Calu3 (cell line): Measurements from ENCODE around the gene RPS15A. TPM values are rescaled to one million over a fixed set of nuclear protein-coding genes. Genes with fewer than 3 reads are reported as not detected.
"Not testable (repeated sequence)": the region's sequence is repeated elsewhere in the genome, so short reads cannot be mapped to it uniquely, and the experiment has no call there.

ENCODE experiments used
- BruUV-seq: library from RNA; stranded (reverse); fragments of 400-500 nt; replicated peaks from 2 replicates; lab custom pipeline; 2021; lab: Mats Ljungman, UMichigan
- CTCF ChIA-PET: fragments of 300-600 bp; sonication (Branson Sonifier 250); formaldehyde crosslinking; loops from one replicate; lab custom pipeline; 2022; ENCODE audit warnings: antibody characterized with exemption; lab: Charles Lee
- DNase-seq: peaks from one replicate; pipeline ENCODE4 v3.0.0; 2022
- H3K27ac Mint-ChIP-seq: one replicate; pipeline ENCODE4 v1.8.0; 2022; ENCODE audit warnings: mixed read lengths; ENCODE audit not compliant: unreplicated experiment
- H3K27me3 Mint-ChIP-seq: one replicate; pipeline ENCODE4 v1.8.0; 2022; ENCODE audit warnings: mixed read lengths; ENCODE audit not compliant: unreplicated experiment
- H3K36me3 Mint-ChIP-seq: one replicate; pipeline ENCODE4 v1.8.0; 2022; ENCODE audit warnings: mild to moderate bottlenecking, moderate library complexity, mixed read lengths; ENCODE audit not compliant: insufficient read depth, unreplicated experiment
- H3K4me1 Mint-ChIP-seq: one replicate; pipeline ENCODE4 v1.8.0; 2022; ENCODE audit warnings: mild to moderate bottlenecking, low read depth, mixed read lengths; ENCODE audit not compliant: unreplicated experiment
- H3K4me3 Mint-ChIP-seq: one replicate; pipeline ENCODE4 v1.8.0; 2022; ENCODE audit warnings: mild to moderate bottlenecking, low read depth, moderate library complexity, mixed read lengths; ENCODE audit not compliant: unreplicated experiment
- H3K9me3 Mint-ChIP-seq: one replicate; pipeline ENCODE4 v1.8.0; 2022; ENCODE audit warnings: low read depth, mixed read lengths; ENCODE audit not compliant: unreplicated experiment
- CTCF ChIP-seq: fragments of 200-600 bp; IDR thresholded peaks from one replicate; pipeline ENCODE4 v1.8.0; 2022; ENCODE audit warnings: antibody characterized with exemption; ENCODE audit not compliant: unreplicated experiment
- intact Hi-C: fragments of 100-400 bp; cut with micrococcal nuclease; formaldehyde crosslinking; loops from one replicate; pipeline ENCODE4 v1.10.0; 2022; ENCODE audit not compliant: unreplicated experiment
- total RNA-seq: library from RNA; stranded (reverse); gene quantifications from 2 replicates; pipeline ENCODE4 v1.2.3, GENCODE V29; 2022

RPS15A gene
- total RNA-seq, 1 experiment from 2014 or later, result 1,352 TPM

GRCh38 chr16:18782697-18783429, 7.3 kb downstream of the RPS15A start:
- intact Hi-C loops, result no loop called here
- Mint-ChIP-seq H3K27ac (no peak overlapping the region), H3K4me3 (no peak overlapping the region), H3K4me1 (peaks cover 26% of the 10 kb centered on the region), H3K9me3 (no peaks in the 10 kb centered on the region), H3K36me3 (peaks cover 51% of the 10 kb centered on the region), H3K27me3 (no peaks in the 10 kb centered on the region)
- CTCF ChIA-PET, result interaction anchor here (0.7 kb wide), 1 partner anchor 13 kb away, joined by 5 read pairs; no protein-coding TSS in a partner anchor
- no peak for DNase-seq
- TF ChIP-seq CTCF, result no peak
- no TSS peak for BruUV-seq

- peaks cover 14% of the 10 kb centered on the region for H3K4me1 Mint-ChIP-seq
- H3K27me3 Mint-ChIP-seq, BruUV-seq, H3K9me3 Mint-ChIP-seq, intact Hi-C loops, DNase-seq, CTCF ChIA-PET, H3K4me3 Mint-ChIP-seq, H3K27ac Mint-ChIP-seq: not testable (repeated sequence)
- peaks cover 37% of the 10 kb centered on the region for H3K36me3 Mint-ChIP-seq
Measured at GRCh38 chr16:18781232-18781631, 8.9 kb downstream of the RPS15A start.

- H3K4me1 Mint-ChIP-seq, H3K27ac Mint-ChIP-seq, H3K9me3 Mint-ChIP-seq, H3K27me3 Mint-ChIP-seq, DNase-seq, H3K4me3 Mint-ChIP-seq, BruUV-seq, CTCF ChIA-PET, intact Hi-C loops: not testable (repeated sequence)
- H3K36me3 Mint-ChIP-seq, result peaks cover 30% of the 10 kb centered on the region
Measured at GRCh38 chr16:18780460-18781026, 9.6 kb downstream of the RPS15A start.

GRCh38 chr16:18777664-18778063, 12.5 kb downstream of the RPS15A start:
- H3K36me3 Mint-ChIP-seq, BruUV-seq, H3K27me3 Mint-ChIP-seq, H3K9me3 Mint-ChIP-seq, H3K4me1 Mint-ChIP-seq, CTCF ChIA-PET, intact Hi-C loops, H3K4me3 Mint-ChIP-seq, H3K27ac Mint-ChIP-seq, DNase-seq: not testable (repeated sequence)

GRCh38 chr16:18776334-18776733, 13.8 kb downstream of the RPS15A start:
- BruUV-seq, H3K27ac Mint-ChIP-seq, H3K4me3 Mint-ChIP-seq, DNase-seq, H3K9me3 Mint-ChIP-seq, intact Hi-C loops, H3K36me3 Mint-ChIP-seq, H3K27me3 Mint-ChIP-seq, CTCF ChIA-PET, H3K4me1 Mint-ChIP-seq: not testable (repeated sequence)

- H3K4me1 Mint-ChIP-seq, H3K27ac Mint-ChIP-seq, H3K9me3 Mint-ChIP-seq, H3K27me3 Mint-ChIP-seq, intact Hi-C loops, DNase-seq, H3K4me3 Mint-ChIP-seq, H3K36me3 Mint-ChIP-seq, CTCF ChIA-PET, BruUV-seq: not testable (repeated sequence)
Measured at GRCh38 chr16:18774651-18775050, 15.5 kb downstream of the RPS15A start.

GRCh38 chr16:18772171-18772570, 18.0 kb downstream of the RPS15A start:
- H3K27ac Mint-ChIP-seq, H3K36me3 Mint-ChIP-seq, CTCF ChIA-PET, intact Hi-C loops, DNase-seq, H3K9me3 Mint-ChIP-seq, BruUV-seq, H3K4me3 Mint-ChIP-seq, H3K27me3 Mint-ChIP-seq, H3K4me1 Mint-ChIP-seq: not testable (repeated sequence)

GRCh38 chr16:18770336-18770962, 19.7 kb downstream of the RPS15A start:
- H3K9me3 Mint-ChIP-seq, H3K27me3 Mint-ChIP-seq, intact Hi-C loops, H3K36me3 Mint-ChIP-seq, DNase-seq, BruUV-seq, H3K4me1 Mint-ChIP-seq, H3K4me3 Mint-ChIP-seq: not testable (repeated sequence)
- CTCF ChIA-PET, result interaction anchor here (0.6 kb wide), 1 partner anchor 12 kb away, joined by 5 read pairs; no protein-coding TSS in a partner anchor
- peak overlapping the region; percentile 15 for H3K27ac Mint-ChIP-seq

- H3K4me3 Mint-ChIP-seq, H3K36me3 Mint-ChIP-seq, BruUV-seq, H3K27me3 Mint-ChIP-seq, intact Hi-C loops, H3K4me1 Mint-ChIP-seq, H3K27ac Mint-ChIP-seq, CTCF ChIA-PET, DNase-seq, H3K9me3 Mint-ChIP-seq: not testable (repeated sequence)
Measured at GRCh38 chr16:18767217-18767616, 22.9 kb downstream of the RPS15A start.
